Type B pancreatic cell (in vitro differentiated cells): ENCODE data around the gene LRP2. TPM values are rescaled to one million over a fixed set of nuclear protein-coding genes. Genes with fewer than 3 reads are reported as not detected.
"Not testable (repeated sequence)": the region's sequence is repeated elsewhere in the genome, so short reads cannot be mapped to it uniquely, and the experiment has no call there.

Source experiments
- DNase-seq: peaks from one replicate; pipeline ENCODE4 v3.0.0; 2021; ENCODE audit warnings: mixed read lengths; ENCODE audit not compliant: unreplicated experiment; ENCODE audit errors: extremely low spot score
- H3K27ac Mint-ChIP-seq: 2 replicates; pipeline ENCODE4 v1.8.0; 2021; ENCODE audit warnings: mild to moderate bottlenecking, mixed read lengths
- H3K27me3 Mint-ChIP-seq: 2 replicates; pipeline ENCODE4 v1.8.0; 2021; ENCODE audit warnings: mixed read lengths
- H3K36me3 Mint-ChIP-seq: 2 replicates; pipeline ENCODE4 v1.8.0; 2021; ENCODE audit warnings: mixed read lengths
- H3K4me1 Mint-ChIP-seq: one replicate; pipeline ENCODE4 v1.8.0; 2021; ENCODE audit warnings: mixed read lengths; ENCODE audit not compliant: unreplicated experiment
- H3K4me3 Mint-ChIP-seq: 2 replicates; pipeline ENCODE4 v1.8.0; 2021; ENCODE audit warnings: mild to moderate bottlenecking, mixed read lengths
- H3K9me3 Mint-ChIP-seq: 2 replicates; pipeline ENCODE4 v1.8.0; 2021; ENCODE audit warnings: mixed read lengths
- total RNA-seq: library from RNA; stranded (reverse); gene quantifications from 2 replicates; pipeline ENCODE4 v1.2.1, GENCODE V29; 2021; ENCODE audit warnings: low replicate concordance
- TF ChIP-seq, protein P1 (sequence below): fragments of 200-600 bp; sonication (generic); conservative IDR thresholded peaks from 2 replicates; pipeline ENCODE4 v1.5.0; 2021; ENCODE audit warnings: antibody characterized with exemption, mild to moderate bottlenecking

Gene LRP2
- total RNA-seq, 1 donor from 2014 or later = 22.7 TPM

DNA sequence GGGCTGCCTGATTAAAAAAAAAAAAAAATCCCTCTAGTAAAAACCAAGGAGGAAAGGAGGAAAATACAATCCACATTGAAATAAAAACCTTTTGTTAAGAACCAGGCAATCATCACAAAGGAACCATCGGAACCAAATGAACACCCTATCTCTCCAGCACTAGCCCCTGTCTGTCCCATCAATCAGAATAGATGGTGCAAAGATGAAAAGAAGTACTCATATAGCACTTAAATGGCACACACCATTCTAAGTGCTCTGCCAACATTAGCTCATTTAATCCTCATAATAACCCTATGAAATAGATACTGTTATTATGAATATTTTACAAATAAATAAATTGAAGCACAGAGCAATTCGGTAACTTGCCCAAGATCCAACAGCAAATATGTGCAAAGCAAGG, 38.5 kb downstream of the LRP2 start:
- Mint-ChIP-seq H3K36me3 (no peaks in the 10 kb centered on the region), H3K27ac (no peak overlapping the region), H3K27me3 (peaks cover 16% of the 10 kb centered on the region), H3K4me3 (no peak overlapping the region), H3K4me1 (no peaks in the 10 kb centered on the region), H3K9me3 (no peaks in the 10 kb centered on the region)
- TF ChIP-seq, protein P1, sequence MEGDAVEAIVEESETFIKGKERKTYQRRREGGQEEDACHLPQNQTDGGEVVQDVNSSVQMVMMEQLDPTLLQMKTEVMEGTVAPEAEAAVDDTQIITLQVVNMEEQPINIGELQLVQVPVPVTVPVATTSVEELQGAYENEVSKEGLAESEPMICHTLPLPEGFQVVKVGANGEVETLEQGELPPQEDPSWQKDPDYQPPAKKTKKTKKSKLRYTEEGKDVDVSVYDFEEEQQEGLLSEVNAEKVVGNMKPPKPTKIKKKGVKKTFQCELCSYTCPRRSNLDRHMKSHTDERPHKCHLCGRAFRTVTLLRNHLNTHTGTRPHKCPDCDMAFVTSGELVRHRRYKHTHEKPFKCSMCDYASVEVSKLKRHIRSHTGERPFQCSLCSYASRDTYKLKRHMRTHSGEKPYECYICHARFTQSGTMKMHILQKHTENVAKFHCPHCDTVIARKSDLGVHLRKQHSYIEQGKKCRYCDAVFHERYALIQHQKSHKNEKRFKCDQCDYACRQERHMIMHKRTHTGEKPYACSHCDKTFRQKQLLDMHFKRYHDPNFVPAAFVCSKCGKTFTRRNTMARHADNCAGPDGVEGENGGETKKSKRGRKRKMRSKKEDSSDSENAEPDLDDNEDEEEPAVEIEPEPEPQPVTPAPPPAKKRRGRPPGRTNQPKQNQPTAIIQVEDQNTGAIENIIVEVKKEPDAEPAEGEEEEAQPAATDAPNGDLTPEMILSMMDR = no peak
- no peak for DNase-seq

DNA sequence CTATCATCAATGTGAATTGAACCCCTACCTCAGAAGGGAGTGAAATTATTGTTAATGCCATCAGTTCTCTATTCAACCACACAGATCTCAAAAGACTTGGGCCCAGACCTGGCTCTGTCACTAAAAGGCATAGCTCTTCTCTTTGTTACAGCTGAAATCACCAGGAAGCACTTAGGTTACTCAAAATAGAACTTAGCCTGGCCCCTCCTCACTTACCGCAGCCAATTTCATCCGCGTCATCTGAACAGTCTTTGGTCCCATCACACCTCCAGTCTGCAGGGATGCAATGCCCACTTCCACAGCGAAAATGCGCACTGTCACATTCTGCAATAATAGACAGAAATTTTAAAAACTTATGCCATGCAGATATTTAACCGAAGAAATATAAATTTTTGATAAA, 41.8 kb downstream of the LRP2 start:
- Mint-ChIP-seq H3K4me3 (no peak overlapping the region), H3K9me3 (no peaks in the 10 kb centered on the region), H3K27me3 (peaks cover 14% of the 10 kb centered on the region), H3K4me1 (no peaks in the 10 kb centered on the region), H3K27ac (no peak overlapping the region), H3K36me3 (no peaks in the 10 kb centered on the region)
- TF ChIP-seq, protein P1 = no peak
- DNase-seq = no peak

DNA sequence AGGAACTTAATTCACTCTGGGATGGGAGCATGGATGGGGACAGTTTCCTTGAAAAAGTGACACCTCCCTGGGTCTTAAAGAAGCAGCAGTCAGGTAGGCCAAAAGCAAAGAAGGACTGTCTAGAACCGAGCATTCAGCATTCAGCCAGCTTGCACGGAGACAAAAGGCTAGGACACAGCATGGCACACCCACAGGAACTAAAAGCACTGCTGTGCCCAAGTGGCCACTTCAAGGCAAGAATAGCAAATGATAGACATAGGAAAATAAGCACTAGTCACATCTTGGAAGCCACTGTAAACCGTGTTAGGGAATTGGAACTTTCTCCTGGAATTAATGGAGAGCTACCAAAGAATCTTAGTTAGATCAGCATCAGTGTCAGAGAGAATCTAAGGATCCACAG, 47.0 kb downstream of the LRP2 start:
- H3K4me3 Mint-ChIP-seq = no peak overlapping the region
- TF ChIP-seq, protein P1 = no peak
- no peak overlapping the region for H3K27ac Mint-ChIP-seq
- no peaks in the 10 kb centered on the region for H3K27me3 Mint-ChIP-seq
- H3K4me1 Mint-ChIP-seq = no peaks in the 10 kb centered on the region
- H3K9me3 Mint-ChIP-seq = peaks cover 6% of the 10 kb centered on the region
- peaks cover 6% of the 10 kb centered on the region for H3K36me3 Mint-ChIP-seq
- DNase-seq = no peak

DNA sequence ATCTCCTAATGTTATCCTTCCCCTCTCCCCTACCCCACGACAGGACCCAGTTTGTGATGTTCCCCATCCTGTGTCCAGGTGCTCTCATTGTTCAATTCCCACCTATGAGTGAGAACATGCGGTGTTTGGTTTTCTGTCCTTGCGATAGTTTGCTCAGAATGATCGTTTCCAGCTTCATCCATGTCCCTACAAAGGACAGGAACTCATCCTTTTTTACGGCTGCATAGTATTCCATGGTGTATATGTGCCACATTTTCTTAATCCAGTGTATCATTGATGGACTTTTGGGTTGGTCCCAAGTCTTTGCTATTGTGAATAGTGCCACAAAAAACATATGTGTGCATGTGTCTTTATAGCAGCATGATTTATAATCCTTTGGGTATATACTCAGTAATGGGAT, 54.0 kb downstream of the LRP2 start:
- not testable (repeated sequence) for H3K4me1 Mint-ChIP-seq, H3K4me3 Mint-ChIP-seq, DNase-seq, H3K36me3 Mint-ChIP-seq, H3K27ac Mint-ChIP-seq, H3K27me3 Mint-ChIP-seq
- peaks cover 12% of the 10 kb centered on the region for H3K9me3 Mint-ChIP-seq

DNA sequence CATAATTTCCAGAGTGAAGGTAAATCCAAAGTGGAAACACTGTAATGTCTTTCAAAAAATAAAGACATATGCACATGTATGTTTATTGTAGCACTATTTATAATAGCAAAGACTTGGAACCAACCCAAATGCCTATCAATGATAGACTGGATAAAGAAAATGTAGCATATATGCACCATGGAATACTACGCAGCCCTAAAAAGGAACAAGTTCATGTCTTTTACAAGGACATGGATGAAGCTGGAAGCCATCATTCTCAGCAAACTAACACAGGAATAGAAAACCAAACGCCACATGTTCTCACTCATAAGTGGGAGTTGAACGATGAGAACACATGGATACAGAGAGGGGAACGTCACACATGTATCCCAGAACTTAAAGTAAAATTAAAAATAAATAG, 57.6 kb downstream of the LRP2 start:
- not testable (repeated sequence) for H3K4me1 Mint-ChIP-seq, H3K36me3 Mint-ChIP-seq, H3K9me3 Mint-ChIP-seq, H3K27me3 Mint-ChIP-seq, H3K4me3 Mint-ChIP-seq, DNase-seq, H3K27ac Mint-ChIP-seq

DNA sequence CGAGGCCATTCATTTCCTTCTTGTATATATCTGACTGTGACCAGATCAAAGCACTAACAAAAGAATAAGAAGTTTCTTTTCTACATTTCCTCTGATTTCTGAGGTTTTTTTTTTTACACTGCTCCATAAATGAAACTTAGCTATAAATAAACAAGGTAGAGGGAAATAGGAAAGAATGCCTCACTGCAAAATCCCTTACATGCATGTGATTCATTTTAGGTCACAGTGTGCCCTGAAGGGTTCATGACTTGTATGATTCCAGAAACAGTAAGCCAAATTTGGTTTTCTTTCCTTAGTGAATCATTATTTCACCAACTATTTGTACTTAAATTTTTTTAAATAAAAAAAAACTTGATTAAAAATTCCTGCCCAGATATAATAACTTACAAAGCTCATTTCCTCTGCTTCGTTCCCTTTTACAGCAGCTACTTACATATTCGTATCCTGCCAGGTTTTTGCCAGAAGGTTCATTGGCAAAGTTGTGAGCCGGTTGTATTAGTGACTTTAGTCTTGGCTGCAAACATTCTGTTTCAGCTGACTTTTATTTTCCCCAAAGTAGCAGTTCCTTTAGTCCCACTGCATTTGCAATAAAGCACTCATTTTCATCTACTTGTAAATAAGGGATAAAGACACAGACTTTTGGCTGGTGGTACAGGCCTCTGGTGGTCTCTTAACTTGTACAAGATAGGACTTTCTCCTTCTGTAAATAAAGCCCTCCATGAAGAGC, 58.6 kb downstream of the LRP2 start:
- H3K27me3 Mint-ChIP-seq = no peaks in the 10 kb centered on the region
- H3K36me3 Mint-ChIP-seq = no peaks in the 10 kb centered on the region
- DNase-seq = no peak
- H3K4me1 Mint-ChIP-seq = peaks cover 7% of the 10 kb centered on the region
- peaks cover 6% of the 10 kb centered on the region for H3K9me3 Mint-ChIP-seq
- no peak overlapping the region for H3K27ac Mint-ChIP-seq
- no peak overlapping the region for H3K4me3 Mint-ChIP-seq
- TF ChIP-seq, protein P1 = no peak

DNA sequence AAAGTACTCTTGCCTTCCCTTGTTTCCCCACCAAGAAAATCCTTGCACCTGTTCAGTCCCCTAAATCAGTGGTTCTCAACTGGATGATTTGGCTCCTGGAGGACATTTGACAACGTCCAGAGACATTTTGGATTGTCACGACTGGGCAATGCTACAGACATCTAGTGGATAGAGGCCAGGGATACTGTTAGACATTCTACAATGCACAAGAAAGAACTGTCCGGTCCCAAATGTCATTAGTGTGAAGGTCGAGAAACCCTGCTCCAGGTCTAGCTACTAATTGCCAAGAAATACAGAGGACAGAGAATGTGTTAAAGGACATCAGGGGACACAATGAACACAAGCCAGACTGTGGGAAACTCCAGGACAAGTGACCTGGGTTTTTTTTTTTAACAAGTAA, 60.0 kb downstream of the LRP2 start:
- H3K4me1 Mint-ChIP-seq = peaks cover 7% of the 10 kb centered on the region
- no peaks in the 10 kb centered on the region for H3K36me3 Mint-ChIP-seq
- H3K27me3 Mint-ChIP-seq = no peaks in the 10 kb centered on the region
- H3K9me3 Mint-ChIP-seq = peaks cover 6% of the 10 kb centered on the region
- no peak overlapping the region for H3K4me3 Mint-ChIP-seq
- TF ChIP-seq, protein P1 = no peak
- no peak for DNase-seq
- no peak overlapping the region for H3K27ac Mint-ChIP-seq
